Measurements from ENCODE around the gene LYRM9.
"Not testable (repeated sequence)": the region's sequence is repeated elsewhere in the genome, so short reads cannot be mapped to it uniquely, and the experiment has no call there.

LYRM9 gene

GRCh38 chr17:27846808-27847307, 46.3 kb downstream of the LYRM9 start:
- not testable (repeated sequence) for H3K27ac ChIP-seq; DNase-seq (ENCODE audit: low read depth, low spot score)

DNA sequence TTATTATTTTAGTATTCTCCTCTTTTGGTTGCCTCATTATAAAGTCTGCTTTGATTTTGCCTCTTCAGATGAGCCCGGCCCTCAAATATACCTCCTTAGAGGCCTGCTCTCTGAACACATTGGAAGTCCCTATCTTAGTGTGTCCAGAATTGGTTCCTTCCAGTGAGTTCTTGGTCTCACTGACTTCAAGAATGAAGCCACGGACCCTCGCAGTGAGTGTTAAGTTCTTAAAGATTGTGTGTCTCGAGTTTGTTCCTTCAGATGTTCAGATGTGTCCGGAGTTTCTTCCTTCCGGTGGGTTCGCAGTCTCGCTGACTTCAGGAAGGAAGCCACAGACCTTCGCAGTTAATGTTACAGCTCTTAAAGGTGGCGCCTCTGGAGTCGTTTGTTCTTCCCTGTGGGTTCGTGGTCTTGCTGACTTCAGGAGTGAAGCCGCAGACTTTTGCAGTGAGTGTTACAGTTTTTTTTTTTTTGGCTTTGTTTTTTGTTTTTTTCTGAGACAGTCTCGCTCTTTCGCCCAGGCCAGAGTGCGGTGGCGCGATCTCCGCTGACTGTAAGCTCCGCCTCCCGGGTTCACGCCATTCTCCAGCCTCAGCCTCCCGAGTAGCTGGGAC, 47.0 kb downstream of the LYRM9 start:
- no peak for DNase-seq (ENCODE audit: low read depth, low spot score)
- no peak overlapping the region for H3K27ac ChIP-seq

DNA sequence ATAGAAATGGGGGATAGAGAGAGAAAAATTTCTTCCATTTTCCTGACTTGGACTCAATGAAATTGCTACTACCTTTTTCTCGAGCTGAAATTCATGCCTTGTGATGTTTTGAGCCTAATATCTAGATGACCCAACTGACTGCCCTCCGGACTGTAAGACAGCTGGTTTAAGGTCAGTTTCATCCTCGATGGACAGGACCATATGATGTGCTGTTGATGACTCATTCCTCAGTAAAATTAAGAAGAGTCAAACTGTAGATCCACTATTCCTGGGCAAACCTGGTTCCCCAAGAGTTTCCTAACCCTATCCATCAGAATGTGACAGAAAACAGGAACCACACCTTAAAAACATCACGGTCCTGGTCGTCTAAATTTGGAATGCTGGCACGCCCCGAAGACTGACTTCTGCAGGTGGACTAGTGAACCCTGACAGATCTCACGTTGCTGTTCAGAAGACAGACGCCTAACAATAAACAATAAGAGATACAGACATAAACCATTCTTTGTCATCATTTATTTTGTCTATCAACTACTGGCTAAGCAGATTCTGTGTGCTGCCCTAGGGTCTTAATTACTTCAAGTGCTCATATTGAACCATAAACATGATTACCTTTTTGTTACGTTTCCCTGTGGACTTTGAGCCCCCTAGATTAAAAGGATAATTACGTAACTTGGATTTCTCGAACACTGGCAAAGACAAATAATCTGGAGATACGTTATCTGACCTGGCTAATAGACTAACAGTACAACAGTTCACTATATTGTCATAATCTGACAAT, 47.7 kb downstream of the LYRM9 start:
- DNase-seq (ENCODE audit: low read depth, low spot score), result no peak
- H3K27ac ChIP-seq, result no peak overlapping the region

DNA sequence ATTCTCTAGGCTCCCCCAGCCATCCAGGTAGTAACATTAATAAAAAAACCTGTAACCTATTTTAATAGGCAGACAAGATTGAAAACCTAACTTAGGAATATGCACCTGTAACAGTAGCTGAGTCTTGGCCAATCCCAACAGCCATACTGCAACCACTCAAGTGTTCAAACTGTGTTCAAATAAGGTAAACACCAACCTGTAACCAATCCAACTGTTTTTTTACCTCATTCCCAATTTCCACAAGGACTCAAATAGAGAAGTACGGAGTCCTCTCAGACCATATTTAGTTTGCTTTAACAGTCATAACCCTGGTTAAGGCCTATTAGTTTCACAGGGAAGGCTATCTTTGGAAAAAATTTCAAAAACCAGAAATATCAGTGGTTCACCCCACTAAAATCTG, 52.5 kb downstream of the LYRM9 start:
- H3K27ac ChIP-seq, result no peak overlapping the region
- DNase-seq (ENCODE audit: low read depth, low spot score), result no peak

DNA sequence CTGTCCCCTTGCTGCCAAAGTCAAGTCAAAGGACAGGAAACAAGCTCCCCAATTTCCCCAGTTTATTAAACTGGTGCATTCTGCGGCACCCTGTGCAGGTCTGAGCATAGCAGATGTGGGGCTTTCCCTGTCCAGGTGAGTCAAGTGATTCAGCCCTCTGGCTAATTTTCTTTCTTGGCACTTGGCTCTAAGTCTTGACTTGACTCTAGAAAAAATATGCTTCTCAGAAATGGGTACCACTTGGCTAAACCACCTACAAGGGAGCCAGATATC, 52.8 kb downstream of the LYRM9 start:
- DNase-seq (ENCODE audit: low read depth, low spot score); H3K27ac ChIP-seq: not testable (repeated sequence)

- H3K27ac ChIP-seq; DNase-seq (ENCODE audit: low read depth, low spot score): not testable (repeated sequence)
These were observed 53.4 kb downstream of the LYRM9 start for GRCh38 chr17:27839571-27840405.

- H3K27ac ChIP-seq; DNase-seq (ENCODE audit: low read depth, low spot score): not testable (repeated sequence)
These were observed 54.6 kb downstream of the LYRM9 start for GRCh38 chr17:27838607-27839006.

- not testable (repeated sequence) for DNase-seq (ENCODE audit: low read depth, low spot score); H3K27ac ChIP-seq
These were observed 55.4 kb downstream of the LYRM9 start for GRCh38 chr17:27837769-27838168.

- H3K27ac ChIP-seq, result no peak overlapping the region
- DNase-seq (ENCODE audit: low read depth, low spot score), result no peak
These were observed 56.5 kb downstream of the LYRM9 start for GRCh38 chr17:27836651-27837050.

DNA sequence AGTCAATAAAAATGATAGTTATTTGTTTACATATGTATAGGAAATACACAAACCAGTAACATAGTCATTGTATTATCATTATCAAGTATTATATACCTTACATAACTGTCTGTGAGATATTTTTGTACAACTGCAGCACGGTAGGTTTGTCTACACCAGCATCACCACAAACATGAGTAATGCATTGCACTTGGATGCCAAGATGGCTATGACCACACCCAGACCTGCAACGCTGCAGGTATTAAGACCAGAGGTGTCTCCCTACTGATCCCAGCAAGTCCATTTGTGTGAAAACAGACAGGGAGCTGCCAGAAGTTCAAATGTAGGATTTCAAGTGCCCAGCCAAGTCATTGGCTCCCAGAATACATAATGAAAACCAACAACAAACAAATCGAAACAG, 58.6 kb downstream of the LYRM9 start:
- peak; percentile 26 for DNase-seq (ENCODE audit: low read depth, low spot score)
- H3K27ac ChIP-seq, result no peak overlapping the region

GRCh38 chr17:27832831-27833230, 60.3 kb downstream of the LYRM9 start:
- H3K27ac ChIP-seq, result no peak overlapping the region
- no peak for DNase-seq (ENCODE audit: low read depth, low spot score)

- H3K27ac ChIP-seq; DNase-seq (ENCODE audit: low read depth, low spot score): not testable (repeated sequence)
These were observed 63.3 kb downstream of the LYRM9 start for GRCh38 chr17:27829888-27830287.

DNA sequence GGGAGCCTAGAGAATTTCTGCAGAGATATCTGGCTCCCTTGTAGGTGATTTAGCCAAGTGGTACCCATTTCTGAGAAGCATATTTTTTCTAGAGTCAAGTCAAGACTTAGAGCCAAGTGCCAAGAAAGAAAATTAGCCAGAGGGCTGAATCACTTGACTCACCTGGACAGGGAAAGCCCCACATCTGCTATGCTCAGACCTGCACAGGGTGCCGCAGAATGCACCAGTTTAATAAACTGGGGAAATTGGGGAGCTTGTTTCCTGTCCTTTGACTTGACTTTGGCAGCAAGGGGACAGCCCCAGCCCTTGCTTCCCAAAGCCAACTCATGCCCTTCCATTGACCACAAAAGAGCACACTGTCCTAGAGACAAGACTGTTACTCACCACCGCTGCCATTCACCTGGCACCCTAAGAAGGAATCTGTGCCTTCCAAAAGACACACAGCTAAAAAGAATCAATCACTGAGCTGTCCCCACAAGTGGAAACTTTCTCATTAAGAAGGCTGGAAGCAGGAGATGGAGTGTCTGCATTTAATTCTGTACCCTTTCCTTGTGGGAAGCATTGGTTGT, 63.9 kb downstream of the LYRM9 start:
- not testable (repeated sequence) for DNase-seq (ENCODE audit: low read depth, low spot score); H3K27ac ChIP-seq
